Progenitor cell of endocrine pancreas (in vitro differentiated cells): ENCODE results near the gene UST. TPM values are rescaled to one million over a fixed set of nuclear protein-coding genes. Genes with fewer than 3 reads are reported as not detected.
"Not testable (repeated sequence)": the region's sequence is repeated elsewhere in the genome, so short reads cannot be mapped to it uniquely, and the experiment has no call there.

Source experiments
- DNase-seq: peaks from one replicate; pipeline ENCODE4 v3.0.0; 2021; ENCODE audit warnings: low spot score; ENCODE audit not compliant: unreplicated experiment
- H3K27ac Mint-ChIP-seq: 2 replicates; pipeline ENCODE4 v1.8.0; 2021; ENCODE audit warnings: mild to moderate bottlenecking, moderate library complexity, mixed read lengths
- H3K27me3 Mint-ChIP-seq: 2 replicates; pipeline ENCODE4 v1.8.0; 2021; ENCODE audit warnings: mixed read lengths
- H3K36me3 Mint-ChIP-seq: 2 replicates; pipeline ENCODE4 v1.8.0; 2022; ENCODE audit warnings: mixed read lengths; ENCODE audit not compliant: insufficient read depth
- H3K4me1 Mint-ChIP-seq: 2 replicates; pipeline ENCODE4 v1.8.0; 2021; ENCODE audit warnings: low read depth, mixed read lengths
- H3K4me3 Mint-ChIP-seq: 2 replicates; pipeline ENCODE4 v1.8.0; 2021; ENCODE audit warnings: low read depth, mild to moderate bottlenecking, moderate library complexity, mixed read lengths
- H3K9me3 Mint-ChIP-seq: 2 replicates; pipeline ENCODE4 v1.8.0; 2021; ENCODE audit warnings: low read depth, mixed read lengths
- total RNA-seq: library from RNA; stranded (reverse); gene quantifications from 2 replicates; pipeline ENCODE4 v1.2.1, GENCODE V29; 2021
- TF ChIP-seq, protein P1 (sequence below): fragments of 200-600 bp; sonication (generic); IDR thresholded peaks from one replicate; pipeline ENCODE4 v1.5.0; 2021; ENCODE audit warnings: antibody characterized with exemption, mild to moderate bottlenecking; ENCODE audit not compliant: unreplicated experiment

The UST gene
- total RNA-seq, 1 donor from 2014 or later = 2.9 TPM

DNA sequence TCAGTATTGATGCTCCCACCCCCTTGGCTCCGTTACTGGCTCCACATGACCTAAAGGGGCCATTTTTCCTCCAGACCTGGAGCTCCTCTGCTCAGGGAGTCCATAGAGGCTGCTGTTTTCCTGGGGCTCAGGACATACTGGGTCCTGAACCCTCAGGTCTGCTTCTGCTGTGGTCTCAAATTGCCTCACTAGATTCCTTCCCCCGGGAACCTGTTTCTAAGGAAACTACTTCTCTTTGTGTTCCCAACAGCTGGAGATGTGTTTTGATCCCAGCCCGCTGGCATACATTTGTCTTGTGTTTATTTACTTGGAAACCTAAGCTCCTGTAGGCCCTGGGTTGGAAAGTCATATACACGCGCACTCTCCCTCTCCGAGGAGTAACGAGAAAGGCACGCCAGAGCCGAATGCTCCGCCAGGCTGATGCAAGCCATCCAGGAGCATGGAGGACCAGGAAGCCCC, 222.8 kb downstream of the UST start:
- Mint-ChIP-seq H3K4me3 (no peak overlapping the region), H3K9me3 (no peaks in the 10 kb centered on the region), H3K27me3 (peaks cover 48% of the 10 kb centered on the region), H3K4me1 (no peaks in the 10 kb centered on the region), H3K27ac (no peak overlapping the region), H3K36me3 (no peaks in the 10 kb centered on the region)
- TF ChIP-seq, protein P1, sequence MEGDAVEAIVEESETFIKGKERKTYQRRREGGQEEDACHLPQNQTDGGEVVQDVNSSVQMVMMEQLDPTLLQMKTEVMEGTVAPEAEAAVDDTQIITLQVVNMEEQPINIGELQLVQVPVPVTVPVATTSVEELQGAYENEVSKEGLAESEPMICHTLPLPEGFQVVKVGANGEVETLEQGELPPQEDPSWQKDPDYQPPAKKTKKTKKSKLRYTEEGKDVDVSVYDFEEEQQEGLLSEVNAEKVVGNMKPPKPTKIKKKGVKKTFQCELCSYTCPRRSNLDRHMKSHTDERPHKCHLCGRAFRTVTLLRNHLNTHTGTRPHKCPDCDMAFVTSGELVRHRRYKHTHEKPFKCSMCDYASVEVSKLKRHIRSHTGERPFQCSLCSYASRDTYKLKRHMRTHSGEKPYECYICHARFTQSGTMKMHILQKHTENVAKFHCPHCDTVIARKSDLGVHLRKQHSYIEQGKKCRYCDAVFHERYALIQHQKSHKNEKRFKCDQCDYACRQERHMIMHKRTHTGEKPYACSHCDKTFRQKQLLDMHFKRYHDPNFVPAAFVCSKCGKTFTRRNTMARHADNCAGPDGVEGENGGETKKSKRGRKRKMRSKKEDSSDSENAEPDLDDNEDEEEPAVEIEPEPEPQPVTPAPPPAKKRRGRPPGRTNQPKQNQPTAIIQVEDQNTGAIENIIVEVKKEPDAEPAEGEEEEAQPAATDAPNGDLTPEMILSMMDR = no peak
- DNase-seq = no peak

DNA sequence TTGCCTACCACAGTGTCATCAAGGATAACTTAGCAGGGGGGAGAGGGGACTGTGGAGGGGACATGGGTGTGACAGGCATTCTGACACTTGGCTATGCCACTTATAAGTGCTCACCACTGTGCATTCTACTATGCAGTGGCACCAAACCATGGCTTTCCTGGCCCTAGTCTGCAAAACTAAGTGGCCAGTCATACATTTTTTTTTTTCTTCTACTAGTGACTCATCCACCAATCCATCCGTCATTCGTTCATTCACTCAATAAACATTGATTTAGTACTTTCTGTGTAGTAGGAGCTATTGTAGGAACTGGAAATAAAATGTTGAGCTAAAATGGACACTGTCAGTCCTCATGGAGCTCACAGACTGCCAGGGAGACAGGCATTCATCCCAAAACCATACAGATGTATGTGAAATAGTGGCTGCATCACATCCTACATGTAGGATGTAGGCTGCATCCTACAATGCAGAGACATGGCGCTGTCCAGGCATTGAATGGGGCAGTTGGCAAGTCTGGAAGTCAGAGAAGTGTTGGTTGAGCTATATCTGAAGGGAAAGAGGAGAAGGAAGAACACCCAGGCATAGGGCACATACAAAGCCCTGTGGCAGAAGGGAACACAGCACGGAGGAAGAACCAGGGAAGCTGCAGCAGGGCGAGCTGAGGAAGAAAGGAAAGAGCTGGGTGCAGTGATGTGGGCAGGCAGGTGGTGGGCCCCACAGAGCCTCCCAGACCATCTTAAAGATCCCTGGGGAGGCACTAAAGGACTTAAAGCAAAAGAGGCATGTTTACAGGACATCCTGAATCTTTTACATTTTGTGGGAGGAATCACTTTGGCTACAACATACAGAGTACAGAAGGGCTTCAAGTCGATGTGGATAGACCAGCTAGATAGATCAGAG, 224.4 kb downstream of the UST start:
- TF ChIP-seq, protein P1 = no peak
- Mint-ChIP-seq H3K27ac (no peak overlapping the region), H3K9me3 (no peaks in the 10 kb centered on the region), H3K36me3 (no peaks in the 10 kb centered on the region), H3K4me3 (no peak overlapping the region), H3K27me3 (peaks cover 51% of the 10 kb centered on the region), H3K4me1 (no peaks in the 10 kb centered on the region)
- no peak for DNase-seq

DNA sequence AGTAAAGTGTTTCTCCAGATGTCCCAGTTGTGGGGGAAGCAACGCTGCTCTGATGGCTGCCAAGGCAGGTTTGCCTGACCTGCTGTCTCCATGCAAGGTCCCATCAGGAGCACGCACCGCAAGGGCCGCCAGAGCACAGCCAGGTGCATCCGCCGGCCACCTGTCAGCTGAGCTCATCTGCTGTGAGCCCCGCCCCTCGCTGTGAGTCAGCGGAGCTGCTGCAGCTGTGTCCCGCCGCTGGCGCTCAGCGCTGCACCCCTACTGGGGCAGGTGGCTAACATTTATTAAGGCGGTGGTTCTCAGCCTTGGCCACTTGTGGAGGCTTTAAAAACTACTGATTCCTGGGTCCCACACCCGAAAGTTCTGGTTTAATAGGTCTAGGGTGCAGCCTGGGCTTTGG, 225.7 kb downstream of the UST start:
- no peaks in the 10 kb centered on the region for H3K4me1 Mint-ChIP-seq
- no peak overlapping the region for H3K27ac Mint-ChIP-seq
- DNase-seq = peak; percentile 49
- no peak overlapping the region for H3K4me3 Mint-ChIP-seq
- TF ChIP-seq, protein P1 = peak; percentile 15
- peaks cover 51% of the 10 kb centered on the region for H3K27me3 Mint-ChIP-seq
- no peaks in the 10 kb centered on the region for H3K9me3 Mint-ChIP-seq
- no peaks in the 10 kb centered on the region for H3K36me3 Mint-ChIP-seq

DNA sequence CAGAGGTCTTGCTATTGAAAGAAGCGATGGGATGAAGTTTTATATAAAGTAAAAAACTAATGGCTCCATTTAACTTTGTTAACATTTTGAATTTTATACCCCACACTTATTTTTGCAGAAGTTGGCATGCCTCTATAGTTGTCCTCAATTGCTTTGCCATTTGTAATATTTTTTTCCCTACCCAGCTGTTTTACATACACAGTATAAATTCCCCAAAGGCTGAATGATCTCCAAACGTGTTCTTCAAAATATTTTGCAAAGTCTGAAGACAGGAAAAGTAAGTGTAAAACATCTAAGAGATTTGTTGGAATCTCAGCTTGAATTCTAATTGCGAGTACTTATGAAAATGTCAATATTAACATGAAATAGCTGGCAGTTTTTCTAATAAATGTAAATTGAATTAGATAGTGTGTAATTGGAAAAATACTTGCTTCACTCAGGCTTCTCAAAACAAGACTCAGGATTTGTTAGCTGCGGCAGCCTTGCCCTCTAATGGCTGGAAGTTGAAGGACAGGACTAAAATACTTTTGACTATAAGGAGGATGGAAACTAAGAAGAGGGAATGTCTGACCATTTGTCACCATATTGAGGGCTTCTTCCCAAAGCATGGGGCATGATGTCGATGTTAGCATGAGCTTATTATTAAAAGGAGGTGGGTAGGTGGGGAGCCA, 226.8 kb downstream of the UST start:
- TF ChIP-seq, protein P1 = peak; percentile 63
- Mint-ChIP-seq H3K36me3 (no peaks in the 10 kb centered on the region), H3K4me1 (no peaks in the 10 kb centered on the region), H3K27ac (no peak overlapping the region), H3K9me3 (no peaks in the 10 kb centered on the region), H3K4me3 (no peak overlapping the region), H3K27me3 (peaks cover 51% of the 10 kb centered on the region)
- DNase-seq = no peak

DNA sequence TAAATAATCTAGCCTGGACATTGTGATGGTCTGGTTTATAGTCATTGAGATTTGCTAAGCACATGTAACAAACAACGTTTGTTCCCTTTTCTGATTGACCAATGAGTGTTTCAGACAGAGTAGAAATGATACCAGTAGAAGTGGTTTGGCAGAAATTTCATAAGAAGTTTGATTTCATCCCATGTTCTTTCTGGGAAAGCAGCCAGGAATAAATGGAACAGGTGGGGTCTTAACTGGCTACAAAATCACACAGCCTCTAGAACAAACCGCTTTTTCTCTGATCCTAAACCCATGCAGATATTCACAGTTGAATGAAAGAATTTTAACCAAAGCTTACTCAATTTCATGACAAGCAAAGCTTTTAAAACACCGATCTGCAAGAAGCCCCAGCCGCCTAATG, 227.5 kb downstream of the UST start:
- Mint-ChIP-seq H3K4me1 (no peaks in the 10 kb centered on the region), H3K36me3 (no peaks in the 10 kb centered on the region), H3K4me3 (no peak overlapping the region), H3K27me3 (peaks cover 49% of the 10 kb centered on the region), H3K9me3 (no peaks in the 10 kb centered on the region), H3K27ac (no peak overlapping the region)
- no peak for DNase-seq
- TF ChIP-seq, protein P1 = no peak

DNA sequence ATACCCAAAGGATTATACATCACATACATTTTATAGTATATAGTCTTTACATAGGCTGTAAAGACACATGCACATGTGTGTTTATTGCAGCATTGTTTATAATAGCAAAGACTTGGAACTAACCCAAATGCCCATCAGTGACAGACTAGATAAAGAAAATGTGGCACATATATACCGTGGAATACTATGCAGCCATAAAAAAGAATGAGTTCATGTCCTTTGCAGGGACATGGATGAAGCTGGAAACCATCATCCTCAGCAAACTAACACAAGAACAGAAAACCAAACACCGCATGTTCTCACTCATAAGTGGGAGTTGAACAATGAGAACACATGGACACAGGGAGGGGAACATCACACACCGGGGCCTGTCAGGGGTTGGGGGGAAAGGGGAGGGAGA, 231.5 kb downstream of the UST start:
- H3K9me3 Mint-ChIP-seq, DNase-seq, H3K36me3 Mint-ChIP-seq, H3K4me3 Mint-ChIP-seq, H3K27ac Mint-ChIP-seq, H3K4me1 Mint-ChIP-seq: not testable (repeated sequence)
- H3K27me3 Mint-ChIP-seq = peaks cover 12% of the 10 kb centered on the region
